IMR-90 (cell line): ENCODE data around the gene USH1G. TPM values are rescaled to one million over a fixed set of nuclear protein-coding genes. Genes with fewer than 3 reads are reported as not detected.

Experiments
- ATAC-seq: fragments of 200-7000 bp; cut with Tn5 transposase; 2 replicates; pipeline ENCODE4 v1.9.1; 2020; ENCODE audit warnings: low read depth, mild to moderate bottlenecking, moderate library complexity
- BruUV-seq: library from RNA; stranded (reverse); fragments of 400-500 nt; replicated peaks from 2 replicates; lab custom pipeline; 2021; lab: Mats Ljungman, UMichigan
- CTCF ChIA-PET: fragments of 300-600 bp; formaldehyde crosslinking; extraction: SDS; loops from one replicate; lab custom pipeline; 2021; ENCODE audit warnings: antibody characterized with exemption; lab: Yijun Ruan, JAX
- POLR2A ChIA-PET: fragments of 300-600 bp; sonication (Branson Sonifier 250); formaldehyde crosslinking; loops from one replicate; lab custom pipeline; 2022; ENCODE audit warnings: antibody characterized with exemption; ENCODE audit not compliant: unreplicated experiment; lab: Charles Lee
- DNase-seq: peaks from one replicate; pipeline ENCODE4 v3.0.0; 2013
- H2AFZ ChIP-seq: replicated peaks from 2 replicates; pipeline ENCODE3; 2013; ENCODE audit warnings: low read length, mild to moderate bottlenecking; ENCODE audit not compliant: poor library complexity
- H2AK5ac ChIP-seq: 2 replicates; pipeline ENCODE4 v1.6.1; 2013; ENCODE audit warnings: low read depth, low read length, inconsistent platforms
- H2AK9ac ChIP-seq: replicated peaks from 2 replicates; pipeline ENCODE3; 2013; ENCODE audit warnings: mild to moderate bottlenecking, low read depth, low read length, moderate library complexity; ENCODE audit not compliant: poor library complexity
- H2BK120ac ChIP-seq: 2 replicates; pipeline ENCODE4 v1.6.1; 2013; ENCODE audit warnings: low read depth, low read length, inconsistent platforms
- H2BK15ac ChIP-seq: 3 replicates; pipeline ENCODE4 v1.6.1; 2013; ENCODE audit warnings: low read depth, low read length, inconsistent platforms
- H2BK20ac ChIP-seq: 2 replicates; pipeline ENCODE4 v1.6.1; 2013; ENCODE audit warnings: low read depth, mild to moderate bottlenecking, inconsistent platforms, low read length, moderate library complexity
- H2BK5ac ChIP-seq: 2 replicates; pipeline ENCODE4 v1.6.1; 2013; ENCODE audit warnings: mild to moderate bottlenecking, low read depth, low read length, inconsistent platforms; ENCODE audit not compliant: poor library complexity, severe bottlenecking
- H3K14ac ChIP-seq: replicated peaks from 2 replicates; pipeline ENCODE4 v1.6.1; 2013; ENCODE audit warnings: low read depth, low read length, inconsistent platforms
- H3K18ac ChIP-seq: 2 replicates; pipeline ENCODE4 v1.6.1; 2013; ENCODE audit warnings: low read depth, low read length, control low read depth
- H3K23ac ChIP-seq: 2 replicates; pipeline ENCODE4 v1.6.1; 2013; ENCODE audit warnings: low read depth, low read length, inconsistent platforms
- H3K27ac ChIP-seq: 2 replicates; pipeline ENCODE4 v1.5.1; 2013; ENCODE audit warnings: mild to moderate bottlenecking, control low read depth, low read length; ENCODE audit not compliant: insufficient read depth
- H3K27me3 ChIP-seq: 2 replicates; pipeline ENCODE4 v1.6.1; 2013; ENCODE audit warnings: low read length; ENCODE audit not compliant: control insufficient read depth, insufficient read depth
- H3K36me3 ChIP-seq: 2 replicates; pipeline ENCODE4 v1.6.1; 2013; ENCODE audit warnings: low read length, mixed read lengths; ENCODE audit not compliant: control insufficient read depth, insufficient read depth
- H3K4ac ChIP-seq: 2 replicates; pipeline ENCODE4 v1.6.1; 2013; ENCODE audit warnings: low read depth, low read length, inconsistent platforms
- H3K4me1 ChIP-seq: 2 replicates; pipeline ENCODE4 v1.6.1; 2013; ENCODE audit warnings: low read length, mixed read lengths; ENCODE audit not compliant: control insufficient read depth, insufficient read depth
- H3K4me2 ChIP-seq: 2 replicates; pipeline ENCODE4 v1.6.1; 2013; ENCODE audit warnings: low read depth, mild to moderate bottlenecking, control low read depth, low read length, moderate library complexity
- H3K4me3 ChIP-seq: 2 replicates; pipeline ENCODE4 v1.5.1; 2013; ENCODE audit warnings: low read depth, mild to moderate bottlenecking, control low read depth, low read length, moderate library complexity; ENCODE audit not compliant: insufficient read depth
- H3K56ac ChIP-seq: 2 replicates; pipeline ENCODE4 v1.6.1; 2013; ENCODE audit warnings: low read length, inconsistent platforms; ENCODE audit not compliant: insufficient read depth; ENCODE audit errors: extremely low read depth
- H3K79me1 ChIP-seq, 2 experiments: 2 replicates each; pipeline ENCODE4 v1.6.1; 2013; ENCODE audit warnings: low read length in 2 of 2, inconsistent platforms in 1 of 2, low read depth in 1 of 2
- H3K9ac ChIP-seq: 2 replicates; pipeline ENCODE4 v1.6.1; 2013; ENCODE audit warnings: low read depth, low read length, control low read depth
- H3K9me1 ChIP-seq: 2 replicates; pipeline ENCODE4 v1.6.1; 2013; ENCODE audit warnings: low read length, inconsistent platforms; ENCODE audit not compliant: insufficient read depth
- H3K9me3 ChIP-seq: 2 replicates; pipeline ENCODE4 v1.6.1; 2013; ENCODE audit warnings: low read length; ENCODE audit not compliant: control insufficient read depth, insufficient read depth
- H4K20me1 ChIP-seq: 2 replicates; pipeline ENCODE4 v1.6.1; 2013; ENCODE audit warnings: low read length, inconsistent platforms; ENCODE audit not compliant: insufficient read depth
- H4K5ac ChIP-seq: 2 replicates; pipeline ENCODE4 v1.6.1; 2013; ENCODE audit warnings: mild to moderate bottlenecking, low read depth, low read length, control low read depth
- H4K8ac ChIP-seq, 2 experiments: 2 replicates each; pipeline ENCODE4 v1.6.1; 2013; ENCODE audit warnings: low read depth in 2 of 2, low read length in 2 of 2, control low read depth in 1 of 2, inconsistent platforms in 1 of 2
- H4K91ac ChIP-seq: 2 replicates; pipeline ENCODE4 v1.6.1; 2013; ENCODE audit warnings: low read depth, low read length, inconsistent platforms; ENCODE audit not compliant: insufficient read depth
- BHLHE40 ChIP-seq: fragments of 150-350 bp; IDR thresholded peaks from 2 replicates; pipeline ENCODE4 v1.6.1; 2016; ENCODE audit warnings: mild to moderate bottlenecking, low read depth, low read length
- CEBPB ChIP-seq: IDR thresholded peaks from 2 replicates; pipeline ENCODE4 v1.6.1; 2012; ENCODE audit warnings: low read depth, low read length, improper control_type of control experiment
- CHD1 ChIP-seq: IDR thresholded peaks from 2 replicates; pipeline ENCODE4 v1.6.1; 2012; ENCODE audit warnings: low read depth, low read length, improper control_type of control experiment
- MAFK ChIP-seq: IDR thresholded peaks from 2 replicates; pipeline ENCODE4 v1.6.1; 2012; ENCODE audit warnings: low read depth, low read length, improper control_type of control experiment
- MAZ ChIP-seq: IDR thresholded peaks from 2 replicates; pipeline ENCODE4 v1.6.1; 2012; ENCODE audit warnings: low read depth, mild to moderate bottlenecking, low read length, improper control_type of control experiment, moderate library complexity, borderline replicate concordance
- NFE2L2 ChIP-seq: fragments of 150-350 bp; IDR thresholded peaks from 2 replicates; pipeline ENCODE4 v1.6.1; 2016; ENCODE audit warnings: low read depth, mild to moderate bottlenecking, low read length
- POLR2A ChIP-seq: IDR thresholded peaks from 2 replicates; pipeline ENCODE4 v1.6.1; 2012; ENCODE audit warnings: mild to moderate bottlenecking, low read depth, low read length
- RAD21 ChIP-seq: IDR thresholded peaks from 2 replicates; pipeline ENCODE4 v1.6.1; 2012; ENCODE audit warnings: low read length, improper control_type of control experiment
- RFX5 ChIP-seq: IDR thresholded peaks from 2 replicates; pipeline ENCODE4 v1.8.0; 2012; ENCODE audit warnings: low read depth, mild to moderate bottlenecking, low read length, moderate library complexity
- SMC3 ChIP-seq: fragments of 150-350 bp; IDR thresholded peaks from 2 replicates; pipeline ENCODE4 v1.6.1; 2016; ENCODE audit warnings: low read depth, mild to moderate bottlenecking, antibody characterized with exemption, low read length, moderate library complexity
- WGBS, 2 experiments: methylation state at CpG; one replicate each; pipeline versions ENCODE4 v1.1.5 to v1.1.7; 2013; ENCODE audit warnings: missing lambda C conversion rate in 2 of 2; ENCODE audit not compliant: insufficient read length in 1 of 2; ENCODE audit errors: extremely low coverage in 2 of 2; 5-methylcytosine and 5-hydroxymethylcytosine counted together
- dilution Hi-C: fragments of 300-500 bp; cut with HindIII; formaldehyde crosslinking; loops from one replicate; pipeline ENCODE4 v1.14.3; 2018; ENCODE audit warnings: low sequenced_read_pairs; ENCODE audit not compliant: unreplicated experiment
- in situ Hi-C: fragments of 300-500 bp; cut with MboI; formaldehyde crosslinking; loops from 3 replicates; pipeline ENCODE4 v1.14.3; 2019; ENCODE audit warnings: low sequenced_read_pairs, inconsistent platforms, mixed read lengths
- intact Hi-C: fragments of 100-400 bp; cut with micrococcal nuclease; formaldehyde crosslinking; loops from 2 replicates; pipeline ENCODE4 v1.10.0; 2022
- polyA plus RNA-seq, 3 experiments: library from polyadenylated mRNA; depleted of rRNA; stranded (reverse); fragments of >200 nt; gene quantifications; 2 replicates each; pipeline ENCODE4 v1.2.3, GENCODE V29; 2012; ENCODE audit warnings: low replicate concordance in 1 of 3
- total RNA-seq: library from RNA; depleted of rRNA; stranded (reverse); fragments of >200 nt; gene quantifications from 2 replicates; pipeline ENCODE4 v1.2.3, GENCODE V29; 2012
- TF ChIP-seq, protein P1 (sequence below): conservative IDR thresholded peaks from 2 replicates; pipeline ENCODE4 v1.5.1; 2012; ENCODE audit warnings: mild to moderate bottlenecking, low read depth, low read length, improper control_type of control experiment
- TF ChIP-seq, protein P2 (sequence below): fragments of 150-350 bp; IDR thresholded peaks from 2 replicates; pipeline ENCODE4 v1.6.1; 2016; ENCODE audit warnings: low read depth, mild to moderate bottlenecking, low read length, moderate library complexity, borderline replicate concordance
- TF ChIP-seq, protein P3 (sequence below): fragments of 150-350 bp; IDR thresholded peaks from 2 replicates; pipeline ENCODE4 v1.6.1; 2017; ENCODE audit warnings: mild to moderate bottlenecking, antibody characterized with exemption, low read length, low read depth

The USH1G gene
- total and polyA plus RNA-seq, 2 of the 4 experiments (the other 2 are of a cell fraction) = not detected

DNA sequence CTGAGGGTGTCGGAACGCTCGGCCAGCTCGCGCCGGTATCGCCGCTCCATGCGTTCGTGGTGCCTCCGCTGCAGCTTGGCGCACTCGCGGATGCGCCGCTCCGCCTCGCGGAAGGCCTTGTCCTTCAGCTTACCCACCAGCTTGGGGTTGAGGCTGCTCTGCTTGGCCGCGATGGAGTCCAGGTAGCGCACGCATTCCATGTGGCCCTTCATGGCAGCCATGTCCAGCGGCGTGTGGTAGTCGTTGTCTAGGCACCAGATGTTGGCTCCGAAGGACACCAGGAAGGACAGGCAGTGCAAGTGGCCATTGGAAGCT is 2.8 kb downstream of the USH1G start:
- no peak for TF ChIP-seq RFX5
- TF ChIP-seq SMC3 = no peak
- TF ChIP-seq BHLHE40 = no peak
- TF ChIP-seq POLR2A = no peak
- TF ChIP-seq, protein P1, sequence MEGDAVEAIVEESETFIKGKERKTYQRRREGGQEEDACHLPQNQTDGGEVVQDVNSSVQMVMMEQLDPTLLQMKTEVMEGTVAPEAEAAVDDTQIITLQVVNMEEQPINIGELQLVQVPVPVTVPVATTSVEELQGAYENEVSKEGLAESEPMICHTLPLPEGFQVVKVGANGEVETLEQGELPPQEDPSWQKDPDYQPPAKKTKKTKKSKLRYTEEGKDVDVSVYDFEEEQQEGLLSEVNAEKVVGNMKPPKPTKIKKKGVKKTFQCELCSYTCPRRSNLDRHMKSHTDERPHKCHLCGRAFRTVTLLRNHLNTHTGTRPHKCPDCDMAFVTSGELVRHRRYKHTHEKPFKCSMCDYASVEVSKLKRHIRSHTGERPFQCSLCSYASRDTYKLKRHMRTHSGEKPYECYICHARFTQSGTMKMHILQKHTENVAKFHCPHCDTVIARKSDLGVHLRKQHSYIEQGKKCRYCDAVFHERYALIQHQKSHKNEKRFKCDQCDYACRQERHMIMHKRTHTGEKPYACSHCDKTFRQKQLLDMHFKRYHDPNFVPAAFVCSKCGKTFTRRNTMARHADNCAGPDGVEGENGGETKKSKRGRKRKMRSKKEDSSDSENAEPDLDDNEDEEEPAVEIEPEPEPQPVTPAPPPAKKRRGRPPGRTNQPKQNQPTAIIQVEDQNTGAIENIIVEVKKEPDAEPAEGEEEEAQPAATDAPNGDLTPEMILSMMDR = no peak
- TF ChIP-seq RAD21 = no peak
- no peak for TF ChIP-seq MAFK
- TF ChIP-seq, protein P2, sequence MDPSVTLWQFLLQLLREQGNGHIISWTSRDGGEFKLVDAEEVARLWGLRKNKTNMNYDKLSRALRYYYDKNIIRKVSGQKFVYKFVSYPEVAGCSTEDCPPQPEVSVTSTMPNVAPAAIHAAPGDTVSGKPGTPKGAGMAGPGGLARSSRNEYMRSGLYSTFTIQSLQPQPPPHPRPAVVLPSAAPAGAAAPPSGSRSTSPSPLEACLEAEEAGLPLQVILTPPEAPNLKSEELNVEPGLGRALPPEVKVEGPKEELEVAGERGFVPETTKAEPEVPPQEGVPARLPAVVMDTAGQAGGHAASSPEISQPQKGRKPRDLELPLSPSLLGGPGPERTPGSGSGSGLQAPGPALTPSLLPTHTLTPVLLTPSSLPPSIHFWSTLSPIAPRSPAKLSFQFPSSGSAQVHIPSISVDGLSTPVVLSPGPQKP = no peak
- no peak for TF ChIP-seq NFE2L2
- no peak for TF ChIP-seq MAZ
- TF ChIP-seq CEBPB = no peak
- TF ChIP-seq CHD1 = no peak
- TF ChIP-seq, protein P3, sequence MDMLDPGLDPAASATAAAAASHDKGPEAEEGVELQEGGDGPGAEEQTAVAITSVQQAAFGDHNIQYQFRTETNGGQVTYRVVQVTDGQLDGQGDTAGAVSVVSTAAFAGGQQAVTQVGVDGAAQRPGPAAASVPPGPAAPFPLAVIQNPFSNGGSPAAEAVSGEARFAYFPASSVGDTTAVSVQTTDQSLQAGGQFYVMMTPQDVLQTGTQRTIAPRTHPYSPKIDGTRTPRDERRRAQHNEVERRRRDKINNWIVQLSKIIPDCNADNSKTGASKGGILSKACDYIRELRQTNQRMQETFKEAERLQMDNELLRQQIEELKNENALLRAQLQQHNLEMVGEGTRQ = no peak
- POLR2A ChIA-PET = no interaction called here

More for the DNA sequence above, 2.8 kb downstream of the USH1G start:
- intact Hi-C loops (no loop called here), dilution Hi-C loops (no loop called here), in situ Hi-C loops (no loop called here)
- no peak overlapping the region for H3K18ac ChIP-seq
- H2AK5ac ChIP-seq = no peak overlapping the region
- no peak overlapping the region for H2AK9ac ChIP-seq
- H4K20me1 ChIP-seq = no peaks in the 10 kb centered on the region
- H3K9me1 ChIP-seq = no peaks in the 10 kb centered on the region
- H4K8ac ChIP-seq = no peak overlapping the region
- H3K14ac ChIP-seq = no peak overlapping the region
- no peak overlapping the region for H3K27ac ChIP-seq
- ATAC-seq = no peak
- H3K4me1 ChIP-seq = no peaks in the 10 kb centered on the region
- DNase-seq = no peak
- BruUV-seq = no TSS peak
- H3K9me3 ChIP-seq = no peaks in the 10 kb centered on the region
- no peak overlapping the region for H2BK120ac ChIP-seq
- no peak overlapping the region for H4K5ac ChIP-seq
- no peak overlapping the region for H3K4ac ChIP-seq
- CTCF ChIA-PET = interaction anchor here (1.1 kb wide), 1 partner anchor 38 kb away, joined by 3 read pairs; no protein-coding TSS in a partner anchor
- H2BK20ac ChIP-seq = no peak overlapping the region
- H3K4me3 ChIP-seq = no peak overlapping the region
- no peak overlapping the region for H2BK5ac ChIP-seq
- H3K4me2 ChIP-seq = no peak overlapping the region
- H3K36me3 ChIP-seq = no peaks in the 10 kb centered on the region
- no peaks in the 10 kb centered on the region for H3K79me1 ChIP-seq
- H3K56ac ChIP-seq = no peak overlapping the region
- no peak overlapping the region for H4K91ac ChIP-seq
- WGBS, 2 experiments = 49% methylated on average over 18 of the region's 27 CpGs; no CpG with 5 or more reads in 1 of the 2 experiments
- no peak overlapping the region for H3K23ac ChIP-seq
- H3K27me3 ChIP-seq = peaks cover 72% of the 10 kb centered on the region
- peak overlapping the region; percentile 18 for H2AFZ ChIP-seq
- H3K9ac ChIP-seq = no peak overlapping the region
- no peak overlapping the region for H2BK15ac ChIP-seq
